ENCODE measurements around the gene P4HTM. TPM values are rescaled to one million over a fixed set of nuclear protein-coding genes. Genes with fewer than 3 reads are reported as not detected.

The P4HTM gene
- total RNA-seq, 1 donor from 2014 or later = 29.0 TPM

DNA sequence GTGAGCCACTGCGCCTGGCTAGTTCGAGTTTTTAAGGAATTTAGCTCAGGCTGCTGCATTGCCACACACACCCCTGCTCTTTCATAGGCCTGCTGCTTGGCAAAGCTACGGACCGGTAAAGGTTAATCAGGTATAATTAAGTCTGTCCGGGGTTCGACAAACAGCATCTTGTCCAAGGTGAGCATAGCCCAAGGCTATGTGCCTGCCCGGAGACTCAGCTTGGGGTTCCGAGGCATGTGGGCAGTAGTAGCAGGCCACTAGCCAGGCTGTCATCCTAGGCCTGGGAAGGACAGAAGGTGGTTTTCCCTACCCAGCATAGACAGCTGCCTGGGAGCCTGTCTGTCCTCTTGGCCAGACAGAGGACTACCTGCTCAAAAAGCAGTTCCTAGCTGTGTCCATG lies 6.6 kb downstream of the P4HTM start:
- TF ChIP-seq CTCF (IDR thresholded peaks at IDR 0.05; ENCODE audit: insufficient read depth, low read length, poor library complexity, severe bottlenecking) = no peak
- no peak for DNase-seq (ENCODE audit: low read depth)

DNA sequence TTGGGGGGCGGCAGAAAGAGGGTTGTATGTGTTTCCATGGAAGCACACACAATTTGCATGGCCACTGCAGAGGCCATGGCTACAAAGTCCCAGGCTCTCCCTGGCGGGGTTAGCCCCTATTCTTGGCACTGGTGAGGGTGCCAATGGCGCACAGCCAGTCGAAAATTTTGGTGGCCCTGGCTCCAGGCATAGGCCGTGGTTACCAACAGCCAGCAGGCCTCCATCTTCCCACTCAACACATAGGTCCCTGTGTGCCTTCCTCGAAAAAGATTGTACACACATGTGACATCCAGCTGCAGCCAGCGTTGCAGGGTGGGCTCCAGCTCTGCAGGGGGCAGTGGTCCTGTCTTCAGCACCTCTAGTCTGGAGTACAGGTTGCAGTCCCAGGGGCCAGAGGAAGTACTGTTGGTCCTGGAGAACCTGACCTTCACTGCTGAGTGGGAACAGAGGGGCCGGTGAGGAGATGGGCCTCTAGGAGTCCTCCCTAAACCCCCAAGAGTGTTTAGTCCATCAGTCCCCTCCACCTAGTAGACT lies 7.1 kb downstream of the P4HTM start:
- no peak for TF ChIP-seq CTCF (IDR thresholded peaks at IDR 0.05; ENCODE audit: insufficient read depth, low read length, poor library complexity, severe bottlenecking)
- DNase-seq (ENCODE audit: low read depth) = no peak
- Histone ChIP-seq H3K36me3 (ENCODE audit: control insufficient read depth, insufficient read depth, low read length) (no peaks in the 10 kb centered on the region), H3K27me3 (ENCODE audit: control insufficient read depth, insufficient read depth, low read length) (no peaks in the 10 kb centered on the region), H3K4me3 (ENCODE audit: low read depth, low read length) (no peak overlapping the region)

More for the DNA sequence above, 6.6 kb downstream of the P4HTM start:
- Histone ChIP-seq H3K27me3 (ENCODE audit: control insufficient read depth, insufficient read depth, low read length) (no peaks in the 10 kb centered on the region), H3K36me3 (ENCODE audit: control insufficient read depth, insufficient read depth, low read length) (no peaks in the 10 kb centered on the region), H3K4me3 (ENCODE audit: low read depth, low read length) (no peak overlapping the region)

DNA sequence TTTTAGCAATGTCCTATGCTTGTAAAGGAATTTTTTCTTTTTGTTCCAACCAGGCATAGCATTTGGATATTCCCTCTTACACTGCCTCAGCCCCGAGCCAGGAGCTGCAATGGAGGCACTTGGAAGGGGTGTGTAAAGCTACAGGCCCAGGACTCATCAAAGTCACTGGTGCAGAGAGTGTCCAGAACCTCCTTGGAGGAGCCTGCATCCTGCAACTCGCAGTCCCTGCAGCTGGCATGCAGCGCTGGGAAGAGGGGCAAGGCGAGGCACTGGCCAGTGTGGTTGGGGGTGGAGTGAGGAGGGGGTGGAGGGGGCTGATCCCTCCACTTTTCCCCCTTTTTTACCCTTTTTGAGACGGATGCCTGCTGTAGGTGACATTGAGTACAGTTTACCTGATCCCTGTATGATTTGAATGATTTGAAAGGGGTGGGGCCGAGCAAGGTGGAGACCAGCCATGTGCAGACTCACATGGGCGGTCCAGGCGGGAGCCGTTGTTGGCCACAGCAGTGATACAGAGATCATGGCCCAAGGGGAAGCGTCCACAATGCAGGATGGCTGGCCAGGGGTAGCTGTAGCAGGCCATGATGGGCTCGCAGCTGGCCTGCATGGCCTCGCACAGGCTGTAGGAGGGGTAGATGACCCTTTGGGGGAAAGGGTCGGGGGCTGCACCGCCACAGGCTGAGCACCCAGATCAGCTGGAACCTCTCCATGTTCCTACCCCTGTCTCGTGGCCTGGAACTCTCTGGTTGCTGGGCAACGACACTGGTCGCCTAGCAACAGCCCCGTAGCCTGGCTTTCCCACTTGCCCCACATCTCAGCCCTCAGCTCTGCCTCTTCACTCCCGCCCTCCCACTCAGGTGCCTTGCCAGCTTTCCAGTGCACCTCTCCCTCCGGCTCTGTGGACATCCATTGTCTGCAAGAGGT lies 7.9 kb downstream of the P4HTM start:
- TF ChIP-seq CTCF (IDR thresholded peaks at IDR 0.05; ENCODE audit: insufficient read depth, low read length, poor library complexity, severe bottlenecking) = no peak
- H3K4me3 ChIP-seq (ENCODE audit: low read depth, low read length) = no peak overlapping the region
- DNase-seq (ENCODE audit: low read depth) = no peak
- H3K27me3 ChIP-seq (ENCODE audit: control insufficient read depth, insufficient read depth, low read length) = no peaks in the 10 kb centered on the region
- no peaks in the 10 kb centered on the region for H3K36me3 ChIP-seq (ENCODE audit: control insufficient read depth, insufficient read depth, low read length)

- Histone ChIP-seq H3K4me3 (ENCODE audit: low read depth, low read length) (no peak overlapping the region), H3K36me3 (ENCODE audit: control insufficient read depth, insufficient read depth, low read length) (no peaks in the 10 kb centered on the region), H3K27me3 (ENCODE audit: control insufficient read depth, insufficient read depth, low read length) (no peaks in the 10 kb centered on the region)
- DNase-seq (ENCODE audit: low read depth) = no peak
- TF ChIP-seq CTCF (IDR thresholded peaks at IDR 0.05; ENCODE audit: insufficient read depth, low read length, poor library complexity, severe bottlenecking) = no peak
Measured at GRCh38 chr3:48999085-48999858, 9.2 kb downstream of the P4HTM start.

GRCh38 chr3:49001155-49001554 lies 11.1 kb downstream of the P4HTM start:
- DNase-seq (ENCODE audit: low read depth) = no peak
- no peak overlapping the region for H3K4me3 ChIP-seq (ENCODE audit: low read depth, low read length)
- H3K27me3 ChIP-seq (ENCODE audit: control insufficient read depth, insufficient read depth, low read length) = no peaks in the 10 kb centered on the region
- no peak for TF ChIP-seq CTCF (IDR thresholded peaks at IDR 0.05; ENCODE audit: insufficient read depth, low read length, poor library complexity, severe bottlenecking)
- no peaks in the 10 kb centered on the region for H3K36me3 ChIP-seq (ENCODE audit: control insufficient read depth, insufficient read depth, low read length)

Data from kidney epithelial cell (primary cell).